HL-60 (cell line): Measurements from ENCODE around the gene SLC5A1.

Experiments
- DNase-seq, 2 experiments: peaks; one replicate each; pipeline ENCODE4 v3.0.0-alpha.2; 2010 to 2020; ENCODE audit warnings: low read depth in 1 of 2, low spot score in 1 of 2
- H3K27ac ChIP-seq: fragments of 250-450 bp; sonication (Bioruptor Pico); replicated peaks from 2 replicates; pipeline ENCODE4 v1.5.1; 2020; ENCODE audit warnings: mild to moderate bottlenecking, moderate library complexity
- H3K27me3 ChIP-seq: fragments of 250-450 bp; sonication (Bioruptor Pico); 2 replicates; pipeline ENCODE4 v1.5.1; 2021; ENCODE audit warnings: mild to moderate bottlenecking, moderate library complexity; ENCODE audit not compliant: insufficient read depth, poor library complexity, severe bottlenecking
- H3K4me3 ChIP-seq: replicated peaks from 2 replicates; pipeline ENCODE4 v1.5.1; 2011; ENCODE audit warnings: mild to moderate bottlenecking, control low read depth, low read length; ENCODE audit not compliant: insufficient read depth
- GABPA ChIP-seq: IDR thresholded peaks from 2 replicates; pipeline ENCODE4 v1.6.1; 2012; ENCODE audit warnings: low read depth
- POLR2AphosphoS5 ChIP-seq: IDR thresholded peaks from 2 replicates; pipeline ENCODE4 v1.6.1; 2012; ENCODE audit warnings: low read depth
- SPI1 ChIP-seq: IDR thresholded peaks from 2 replicates; pipeline ENCODE4 v1.6.1; 2012; ENCODE audit warnings: low read depth, mild to moderate bottlenecking, borderline replicate concordance
- TF ChIP-seq, protein P1 (sequence below): IDR thresholded peaks from one replicate; pipeline ENCODE4 v1.5.1; 2011; ENCODE audit warnings: low read length, control low read depth, inconsistent platforms; ENCODE audit not compliant: insufficient read depth
- TF ChIP-seq, protein P2 (sequence below): IDR thresholded peaks from 2 replicates; pipeline ENCODE4 v1.6.1; 2012; ENCODE audit warnings: low read depth; ENCODE audit not compliant: insufficient replicate concordance

SLC5A1 gene

DNA sequence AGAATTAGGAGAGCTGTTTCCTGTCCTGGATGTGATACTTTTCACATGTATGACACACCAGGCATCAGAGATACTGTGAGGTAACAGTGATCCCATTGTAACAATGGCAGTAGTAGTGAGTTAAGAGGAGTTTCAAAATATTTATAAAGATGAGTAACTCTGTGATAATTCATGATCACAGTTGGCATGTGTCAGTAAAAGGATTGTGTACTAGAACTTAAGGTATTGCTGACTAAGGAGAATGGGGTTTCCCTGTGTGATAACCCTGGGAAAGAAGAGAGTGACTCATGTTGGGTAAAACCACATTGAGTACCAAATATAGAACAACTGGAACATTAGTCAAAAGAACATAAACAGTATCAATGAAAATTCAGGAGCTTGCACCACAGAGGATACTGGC is 22.9 kb upstream of the SLC5A1 start:
- Histone ChIP-seq H3K27me3 (peaks cover 4% of the 10 kb centered on the region), H3K4me3 (no peak overlapping the region), H3K27ac (no peak overlapping the region)
- TF ChIP-seq POLR2AphosphoS5 (no peak), SPI1 (no peak), GABPA (no peak)
- TF ChIP-seq, protein P1, sequence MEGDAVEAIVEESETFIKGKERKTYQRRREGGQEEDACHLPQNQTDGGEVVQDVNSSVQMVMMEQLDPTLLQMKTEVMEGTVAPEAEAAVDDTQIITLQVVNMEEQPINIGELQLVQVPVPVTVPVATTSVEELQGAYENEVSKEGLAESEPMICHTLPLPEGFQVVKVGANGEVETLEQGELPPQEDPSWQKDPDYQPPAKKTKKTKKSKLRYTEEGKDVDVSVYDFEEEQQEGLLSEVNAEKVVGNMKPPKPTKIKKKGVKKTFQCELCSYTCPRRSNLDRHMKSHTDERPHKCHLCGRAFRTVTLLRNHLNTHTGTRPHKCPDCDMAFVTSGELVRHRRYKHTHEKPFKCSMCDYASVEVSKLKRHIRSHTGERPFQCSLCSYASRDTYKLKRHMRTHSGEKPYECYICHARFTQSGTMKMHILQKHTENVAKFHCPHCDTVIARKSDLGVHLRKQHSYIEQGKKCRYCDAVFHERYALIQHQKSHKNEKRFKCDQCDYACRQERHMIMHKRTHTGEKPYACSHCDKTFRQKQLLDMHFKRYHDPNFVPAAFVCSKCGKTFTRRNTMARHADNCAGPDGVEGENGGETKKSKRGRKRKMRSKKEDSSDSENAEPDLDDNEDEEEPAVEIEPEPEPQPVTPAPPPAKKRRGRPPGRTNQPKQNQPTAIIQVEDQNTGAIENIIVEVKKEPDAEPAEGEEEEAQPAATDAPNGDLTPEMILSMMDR, result no peak
- TF ChIP-seq, protein P2, sequence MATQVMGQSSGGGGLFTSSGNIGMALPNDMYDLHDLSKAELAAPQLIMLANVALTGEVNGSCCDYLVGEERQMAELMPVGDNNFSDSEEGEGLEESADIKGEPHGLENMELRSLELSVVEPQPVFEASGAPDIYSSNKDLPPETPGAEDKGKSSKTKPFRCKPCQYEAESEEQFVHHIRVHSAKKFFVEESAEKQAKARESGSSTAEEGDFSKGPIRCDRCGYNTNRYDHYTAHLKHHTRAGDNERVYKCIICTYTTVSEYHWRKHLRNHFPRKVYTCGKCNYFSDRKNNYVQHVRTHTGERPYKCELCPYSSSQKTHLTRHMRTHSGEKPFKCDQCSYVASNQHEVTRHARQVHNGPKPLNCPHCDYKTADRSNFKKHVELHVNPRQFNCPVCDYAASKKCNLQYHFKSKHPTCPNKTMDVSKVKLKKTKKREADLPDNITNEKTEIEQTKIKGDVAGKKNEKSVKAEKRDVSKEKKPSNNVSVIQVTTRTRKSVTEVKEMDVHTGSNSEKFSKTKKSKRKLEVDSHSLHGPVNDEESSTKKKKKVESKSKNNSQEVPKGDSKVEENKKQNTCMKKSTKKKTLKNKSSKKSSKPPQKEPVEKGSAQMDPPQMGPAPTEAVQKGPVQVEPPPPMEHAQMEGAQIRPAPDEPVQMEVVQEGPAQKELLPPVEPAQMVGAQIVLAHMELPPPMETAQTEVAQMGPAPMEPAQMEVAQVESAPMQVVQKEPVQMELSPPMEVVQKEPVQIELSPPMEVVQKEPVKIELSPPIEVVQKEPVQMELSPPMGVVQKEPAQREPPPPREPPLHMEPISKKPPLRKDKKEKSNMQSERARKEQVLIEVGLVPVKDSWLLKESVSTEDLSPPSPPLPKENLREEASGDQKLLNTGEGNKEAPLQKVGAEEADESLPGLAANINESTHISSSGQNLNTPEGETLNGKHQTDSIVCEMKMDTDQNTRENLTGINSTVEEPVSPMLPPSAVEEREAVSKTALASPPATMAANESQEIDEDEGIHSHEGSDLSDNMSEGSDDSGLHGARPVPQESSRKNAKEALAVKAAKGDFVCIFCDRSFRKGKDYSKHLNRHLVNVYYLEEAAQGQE, result no peak
- DNase-seq, result no peak

DNA sequence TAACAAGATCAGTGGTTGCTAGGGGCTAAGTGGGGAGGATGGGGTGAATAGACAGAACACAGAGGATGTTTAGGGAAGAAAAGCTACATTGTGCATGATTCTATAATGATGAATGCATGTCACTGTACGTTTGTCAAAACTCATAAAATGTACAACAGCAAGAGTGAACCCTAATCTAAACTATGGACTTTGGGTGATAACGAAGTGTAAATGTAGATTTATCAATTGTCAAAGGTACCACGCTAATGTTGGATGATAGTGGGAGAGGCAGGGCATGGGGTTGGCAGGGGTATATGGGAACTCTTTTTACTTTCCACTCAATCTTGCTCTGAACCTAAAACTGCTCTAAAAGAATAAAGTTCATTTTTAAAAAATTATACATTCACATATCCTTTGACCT is 21.3 kb upstream of the SLC5A1 start:
- Histone ChIP-seq H3K4me3 (no peak overlapping the region), H3K27me3 (peaks cover 4% of the 10 kb centered on the region), H3K27ac (no peak overlapping the region)
- no peak for DNase-seq
- TF ChIP-seq POLR2AphosphoS5, result no peak

DNA sequence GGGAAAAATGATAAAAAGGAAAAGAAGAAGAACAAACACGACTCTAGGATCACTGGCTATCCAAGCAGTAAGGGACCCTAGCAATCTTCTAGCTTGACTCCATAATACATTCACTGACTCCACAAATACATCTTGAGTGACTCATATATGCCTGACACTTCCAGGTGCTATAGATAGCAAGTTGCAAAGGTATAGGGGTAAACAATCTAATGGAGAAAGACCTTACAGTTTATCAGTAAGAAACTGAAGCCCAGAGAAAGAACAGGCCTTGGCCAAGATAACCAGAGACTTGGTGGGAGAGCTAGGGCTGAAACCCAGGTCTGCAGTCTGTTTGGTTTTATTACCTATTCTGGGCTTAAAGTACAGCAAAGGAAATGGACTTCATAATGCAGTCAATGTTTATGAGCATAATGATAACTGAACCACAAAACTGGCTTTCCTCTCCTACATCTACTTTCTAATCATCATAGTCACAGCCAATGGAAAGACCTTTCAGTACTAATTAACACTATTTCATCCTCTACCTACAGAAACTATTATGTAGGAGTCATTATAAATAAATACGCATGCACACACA is 19.7 kb upstream of the SLC5A1 start:
- DNase-seq, result no peak
- TF ChIP-seq GABPA (no peak), POLR2AphosphoS5 (no peak), SPI1 (no peak)
- TF ChIP-seq, protein P2, result no peak
- TF ChIP-seq, protein P1, result no peak
- Histone ChIP-seq H3K27me3 (peaks cover 4% of the 10 kb centered on the region), H3K4me3 (no peak overlapping the region), H3K27ac (no peak overlapping the region)

DNA sequence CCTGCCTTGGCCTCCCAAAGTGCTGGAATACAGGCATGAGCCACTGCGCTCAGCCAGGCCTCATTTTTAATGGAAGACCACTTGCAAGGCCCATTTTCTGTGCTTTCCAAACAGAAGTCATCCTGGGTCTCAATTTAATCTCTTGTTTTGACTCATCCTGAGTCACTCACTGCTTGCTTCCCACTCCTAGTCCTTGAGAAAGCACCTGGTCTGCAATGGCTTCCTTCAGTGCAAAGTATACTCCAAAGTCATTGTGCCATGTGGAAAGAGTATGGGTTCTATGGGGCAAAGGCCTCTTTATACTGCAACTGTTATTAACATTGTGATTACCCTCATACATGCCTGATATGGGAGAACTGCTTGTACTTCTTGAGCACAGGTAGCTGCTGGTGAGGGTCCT is 18.3 kb upstream of the SLC5A1 start:
- Histone ChIP-seq H3K27me3 (peaks cover 4% of the 10 kb centered on the region), H3K4me3 (no peak overlapping the region), H3K27ac (no peak overlapping the region)
- TF ChIP-seq, protein P2, result no peak
- TF ChIP-seq POLR2AphosphoS5 (no peak), SPI1 (no peak), GABPA (no peak)
- TF ChIP-seq, protein P1, result no peak
- no peak for DNase-seq
